KMS-11 (cell line): ENCODE results near the gene GNG7.

ENCODE experiments used
- H2AFZ ChIP-seq: fragments of 200-600 bp; sonication (generic); 2 replicates; pipeline ENCODE4 v1.6.1; 2016; ENCODE audit warnings: antibody characterized with exemption, mixed run types, low read depth
- H3K27ac ChIP-seq: fragments of 200-600 bp; sonication (generic); 2 replicates; pipeline ENCODE4 v1.6.1; 2016; ENCODE audit warnings: mild to moderate bottlenecking, mixed run types
- H3K27me3 ChIP-seq: fragments of 200-600 bp; sonication (generic); 2 replicates; pipeline ENCODE4 v1.6.1; 2017; ENCODE audit warnings: mild to moderate bottlenecking, low read depth, mixed run types, moderate library complexity; ENCODE audit not compliant: insufficient read depth
- H3K36me3 ChIP-seq: fragments of 200-600 bp; sonication (generic); 2 replicates; pipeline ENCODE4 v1.6.1; 2017; ENCODE audit warnings: mild to moderate bottlenecking, mixed run types; ENCODE audit not compliant: insufficient read depth
- H3K4me1 ChIP-seq: fragments of 200-600 bp; sonication (generic); 2 replicates; pipeline ENCODE4 v1.6.1; 2016; ENCODE audit warnings: mild to moderate bottlenecking, low read depth, mixed run types; ENCODE audit not compliant: poor library complexity, severe bottlenecking
- H3K4me2 ChIP-seq: fragments of 200-600 bp; sonication (generic); 2 replicates; pipeline ENCODE4 v1.7.0; 2016; ENCODE audit warnings: mild to moderate bottlenecking, mixed run types
- H3K4me3 ChIP-seq: fragments of 200-600 bp; sonication (generic); IDR thresholded peaks from 2 replicates; pipeline ENCODE4 v1.6.1; 2017; ENCODE audit warnings: low read depth, low read length, mixed read lengths; ENCODE audit not compliant: insufficient read depth
- H3K79me2 ChIP-seq: fragments of 200-600 bp; sonication (generic); 2 replicates; pipeline ENCODE4 v1.6.1; 2016; ENCODE audit warnings: low read depth, mixed run types; ENCODE audit not compliant: insufficient read depth
- H3K9ac ChIP-seq: fragments of 200-600 bp; sonication (generic); 2 replicates; pipeline ENCODE4 v1.6.1; 2016; ENCODE audit warnings: mild to moderate bottlenecking, mixed run types
- H4K20me1 ChIP-seq: fragments of 200-600 bp; sonication (generic); 2 replicates; pipeline ENCODE4 v1.6.1; 2016; ENCODE audit warnings: mild to moderate bottlenecking, mixed run types; ENCODE audit not compliant: insufficient read depth
- CTCF ChIP-seq: fragments of 200-600 bp; sonication (generic); conservative IDR thresholded peaks from 2 replicates; pipeline ENCODE4 v1.6.1; 2017; ENCODE audit warnings: low read depth, mild to moderate bottlenecking, antibody characterized with exemption, low read length, moderate library complexity, mixed read lengths

GNG7 gene

GRCh38 chr19:2592824-2593223 lies 109.7 kb downstream of the GNG7 start:
- H3K27me3 ChIP-seq, result no peaks in the 10 kb centered on the region
- H3K4me2 ChIP-seq, result no peak overlapping the region
- no peak for TF ChIP-seq CTCF
- no peak overlapping the region for H3K9ac ChIP-seq
- H3K4me3 ChIP-seq, result no peak overlapping the region
- H3K4me1 ChIP-seq, result peaks cover 20% of the 10 kb centered on the region
- H3K36me3 ChIP-seq, result no peaks in the 10 kb centered on the region
- H3K79me2 ChIP-seq, result no peaks in the 10 kb centered on the region
- H3K27ac ChIP-seq, result no peak overlapping the region
- H2AFZ ChIP-seq, result no peak overlapping the region
- H4K20me1 ChIP-seq, result no peaks in the 10 kb centered on the region

DNA sequence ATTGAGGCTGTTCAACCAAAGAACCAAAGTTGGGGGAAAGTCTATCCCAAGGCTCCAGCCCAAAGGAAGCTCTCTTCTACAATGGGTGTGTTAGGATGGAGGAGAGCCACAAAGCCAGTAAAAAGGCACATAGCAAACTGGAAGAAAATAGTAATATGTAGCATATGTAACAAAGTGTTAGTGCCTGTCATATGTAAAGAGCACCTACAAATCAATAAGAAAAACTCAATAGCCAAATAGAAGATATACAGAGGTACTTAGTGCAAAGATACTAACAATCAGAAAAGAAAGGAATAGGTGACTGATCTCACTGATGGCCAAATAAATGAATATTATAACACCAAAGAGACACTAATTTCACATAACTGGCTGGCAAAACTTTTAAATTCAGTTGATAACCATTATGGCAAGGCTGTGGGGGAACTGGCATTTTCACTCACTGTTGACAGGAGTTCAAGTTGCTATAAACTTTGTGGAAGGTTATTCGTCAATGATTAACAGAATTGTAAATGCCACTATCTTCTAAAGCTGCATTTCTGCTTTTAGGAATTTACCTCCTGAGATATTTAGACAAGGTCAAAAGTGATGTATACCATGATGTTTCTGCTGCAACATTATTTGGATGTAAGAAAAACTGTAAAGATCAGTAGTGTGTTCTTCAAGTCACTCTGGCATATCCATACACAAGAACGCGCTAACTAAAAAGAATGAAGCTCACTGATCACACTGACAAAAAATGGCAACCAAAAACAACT lies 110.8 kb downstream of the GNG7 start:
- TF ChIP-seq CTCF, result no peak
- Histone ChIP-seq H2AFZ (no peak overlapping the region), H4K20me1 (no peaks in the 10 kb centered on the region), H3K4me2 (no peak overlapping the region), H3K9ac (no peak overlapping the region), H3K4me1 (peaks cover 9% of the 10 kb centered on the region), H3K36me3 (no peaks in the 10 kb centered on the region), H3K4me3 (no peak overlapping the region), H3K27ac (no peak overlapping the region), H3K79me2 (no peaks in the 10 kb centered on the region), H3K27me3 (no peaks in the 10 kb centered on the region)

GRCh38 chr19:2590630-2591399 lies 111.7 kb downstream of the GNG7 start:
- no peak overlapping the region for H2AFZ ChIP-seq
- H4K20me1 ChIP-seq, result no peaks in the 10 kb centered on the region
- no peak for TF ChIP-seq CTCF
- H3K27ac ChIP-seq, result no peak overlapping the region
- no peaks in the 10 kb centered on the region for H3K4me1 ChIP-seq
- no peaks in the 10 kb centered on the region for H3K79me2 ChIP-seq
- H3K27me3 ChIP-seq, result no peaks in the 10 kb centered on the region
- H3K4me3 ChIP-seq, result no peak overlapping the region
- H3K36me3 ChIP-seq, result no peaks in the 10 kb centered on the region
- H3K4me2 ChIP-seq, result no peak overlapping the region
- H3K9ac ChIP-seq, result no peak overlapping the region

DNA sequence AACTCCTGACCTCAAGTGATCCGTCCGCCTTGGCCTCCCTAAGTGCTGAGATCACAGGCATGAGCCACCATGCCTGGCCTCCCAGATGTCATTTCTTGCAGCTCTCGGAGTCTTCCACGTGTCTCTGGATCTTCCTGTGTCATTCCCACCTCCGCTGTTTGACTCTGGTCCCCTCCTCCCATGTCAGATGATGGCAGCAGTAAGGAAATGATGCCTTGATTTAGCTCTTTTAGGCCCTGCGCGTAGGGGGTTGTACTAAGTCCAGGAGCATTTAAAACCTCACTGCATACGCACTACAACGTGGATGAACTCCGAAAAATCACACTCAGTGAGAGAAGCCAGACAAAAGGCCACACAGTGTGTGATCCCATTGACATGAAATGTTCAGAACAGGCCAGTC lies 113.1 kb downstream of the GNG7 start:
- Histone ChIP-seq H3K27ac (no peak overlapping the region), H3K4me3 (no peak overlapping the region), H3K9ac (no peak overlapping the region), H3K4me2 (no peak overlapping the region), H3K36me3 (no peaks in the 10 kb centered on the region), H3K4me1 (no peaks in the 10 kb centered on the region), H2AFZ (no peak overlapping the region), H4K20me1 (no peaks in the 10 kb centered on the region), H3K79me2 (no peaks in the 10 kb centered on the region), H3K27me3 (no peaks in the 10 kb centered on the region)
- no peak for TF ChIP-seq CTCF
